KMS-11 (cell line): Measurements from ENCODE around the gene VSTM2B.

Experiments used
- H2AFZ ChIP-seq: fragments of 200-600 bp; sonication (generic); 2 replicates; pipeline ENCODE4 v1.6.1; 2016; ENCODE audit warnings: antibody characterized with exemption, mixed run types, low read depth
- H3K27ac ChIP-seq: fragments of 200-600 bp; sonication (generic); 2 replicates; pipeline ENCODE4 v1.6.1; 2016; ENCODE audit warnings: mild to moderate bottlenecking, mixed run types
- H3K27me3 ChIP-seq: fragments of 200-600 bp; sonication (generic); 2 replicates; pipeline ENCODE4 v1.6.1; 2017; ENCODE audit warnings: mild to moderate bottlenecking, low read depth, mixed run types, moderate library complexity; ENCODE audit not compliant: insufficient read depth
- H3K36me3 ChIP-seq: fragments of 200-600 bp; sonication (generic); 2 replicates; pipeline ENCODE4 v1.6.1; 2017; ENCODE audit warnings: mild to moderate bottlenecking, mixed run types; ENCODE audit not compliant: insufficient read depth
- H3K4me1 ChIP-seq: fragments of 200-600 bp; sonication (generic); 2 replicates; pipeline ENCODE4 v1.6.1; 2016; ENCODE audit warnings: mild to moderate bottlenecking, low read depth, mixed run types; ENCODE audit not compliant: poor library complexity, severe bottlenecking
- H3K4me2 ChIP-seq: fragments of 200-600 bp; sonication (generic); 2 replicates; pipeline ENCODE4 v1.7.0; 2016; ENCODE audit warnings: mild to moderate bottlenecking, mixed run types
- H3K4me3 ChIP-seq: fragments of 200-600 bp; sonication (generic); IDR thresholded peaks from 2 replicates; pipeline ENCODE4 v1.6.1; 2017; ENCODE audit warnings: low read depth, low read length, mixed read lengths; ENCODE audit not compliant: insufficient read depth
- H3K79me2 ChIP-seq: fragments of 200-600 bp; sonication (generic); 2 replicates; pipeline ENCODE4 v1.6.1; 2016; ENCODE audit warnings: low read depth, mixed run types; ENCODE audit not compliant: insufficient read depth
- H3K9ac ChIP-seq: fragments of 200-600 bp; sonication (generic); 2 replicates; pipeline ENCODE4 v1.6.1; 2016; ENCODE audit warnings: mild to moderate bottlenecking, mixed run types
- H4K20me1 ChIP-seq: fragments of 200-600 bp; sonication (generic); 2 replicates; pipeline ENCODE4 v1.6.1; 2016; ENCODE audit warnings: mild to moderate bottlenecking, mixed run types; ENCODE audit not compliant: insufficient read depth
- TF ChIP-seq, protein P1 (sequence below): fragments of 200-600 bp; sonication (generic); conservative IDR thresholded peaks from 2 replicates; pipeline ENCODE4 v1.6.1; 2017; ENCODE audit warnings: low read depth, mild to moderate bottlenecking, antibody characterized with exemption, low read length, moderate library complexity, mixed read lengths

Gene VSTM2B

DNA sequence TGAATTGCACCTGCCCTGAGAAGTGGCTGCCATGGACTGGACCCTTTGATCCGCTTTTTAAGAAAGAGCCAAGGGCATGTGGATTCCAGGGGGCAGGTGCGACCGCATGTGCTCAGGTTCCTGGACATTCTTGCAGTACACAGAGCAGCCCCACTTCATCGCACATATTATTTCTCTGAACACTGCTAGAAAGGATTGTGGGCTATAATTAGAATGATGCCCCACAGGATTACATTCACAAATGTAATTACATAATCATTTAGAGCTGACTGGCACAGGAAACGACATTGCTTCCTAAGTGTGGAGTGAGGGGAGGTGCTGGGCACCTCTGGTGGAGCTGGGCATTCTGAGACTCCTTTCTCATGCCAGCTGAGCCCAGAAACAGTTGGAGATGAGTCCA lies 37.5 kb upstream of the VSTM2B start:
- Histone ChIP-seq H3K79me2 (no peaks in the 10 kb centered on the region), H3K36me3 (no peaks in the 10 kb centered on the region), H2AFZ (no peak overlapping the region), H3K27ac (no peak overlapping the region), H3K4me3 (no peak overlapping the region), H3K4me1 (no peaks in the 10 kb centered on the region), H3K4me2 (no peak overlapping the region), H3K9ac (no peak overlapping the region), H4K20me1 (no peaks in the 10 kb centered on the region), H3K27me3 (no peaks in the 10 kb centered on the region)
- TF ChIP-seq, protein P1, sequence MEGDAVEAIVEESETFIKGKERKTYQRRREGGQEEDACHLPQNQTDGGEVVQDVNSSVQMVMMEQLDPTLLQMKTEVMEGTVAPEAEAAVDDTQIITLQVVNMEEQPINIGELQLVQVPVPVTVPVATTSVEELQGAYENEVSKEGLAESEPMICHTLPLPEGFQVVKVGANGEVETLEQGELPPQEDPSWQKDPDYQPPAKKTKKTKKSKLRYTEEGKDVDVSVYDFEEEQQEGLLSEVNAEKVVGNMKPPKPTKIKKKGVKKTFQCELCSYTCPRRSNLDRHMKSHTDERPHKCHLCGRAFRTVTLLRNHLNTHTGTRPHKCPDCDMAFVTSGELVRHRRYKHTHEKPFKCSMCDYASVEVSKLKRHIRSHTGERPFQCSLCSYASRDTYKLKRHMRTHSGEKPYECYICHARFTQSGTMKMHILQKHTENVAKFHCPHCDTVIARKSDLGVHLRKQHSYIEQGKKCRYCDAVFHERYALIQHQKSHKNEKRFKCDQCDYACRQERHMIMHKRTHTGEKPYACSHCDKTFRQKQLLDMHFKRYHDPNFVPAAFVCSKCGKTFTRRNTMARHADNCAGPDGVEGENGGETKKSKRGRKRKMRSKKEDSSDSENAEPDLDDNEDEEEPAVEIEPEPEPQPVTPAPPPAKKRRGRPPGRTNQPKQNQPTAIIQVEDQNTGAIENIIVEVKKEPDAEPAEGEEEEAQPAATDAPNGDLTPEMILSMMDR = no peak

DNA sequence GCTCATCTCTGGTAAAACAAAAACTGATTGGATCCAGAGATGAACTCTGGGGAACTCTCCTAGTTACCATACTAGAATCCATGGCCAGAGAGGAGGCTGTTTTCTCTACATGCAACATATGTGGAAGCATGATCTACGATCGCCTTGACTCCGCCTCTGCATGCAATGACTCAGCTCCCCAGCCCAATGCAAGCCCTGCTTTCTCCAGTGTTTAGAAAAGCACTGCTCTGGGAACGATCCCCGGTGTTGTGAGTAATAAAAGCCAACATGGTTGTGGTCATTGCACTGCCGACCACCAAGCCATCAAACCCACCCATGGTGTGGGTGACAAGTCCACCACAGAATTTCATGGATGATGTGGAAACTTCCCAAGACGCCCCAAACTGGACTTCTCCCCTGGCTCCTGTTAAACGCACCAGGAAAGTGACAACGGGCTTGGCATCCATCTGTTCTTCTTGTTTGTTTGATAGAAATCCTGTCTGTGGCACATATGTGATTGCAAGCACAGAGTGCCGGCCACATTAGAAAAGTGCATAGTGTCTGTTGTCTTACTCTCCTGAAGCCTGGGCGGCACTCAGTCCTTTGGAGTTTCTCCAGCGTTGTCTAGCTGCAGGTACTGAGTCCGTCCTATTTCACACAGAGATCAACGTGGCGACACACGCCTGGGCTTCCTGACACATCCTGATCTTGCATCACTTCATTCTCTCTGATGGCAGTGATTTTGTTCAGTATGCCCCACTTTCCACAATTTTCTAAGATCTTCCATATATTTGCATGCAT lies 36.4 kb upstream of the VSTM2B start:
- no peaks in the 10 kb centered on the region for H3K4me1 ChIP-seq
- H4K20me1 ChIP-seq = no peaks in the 10 kb centered on the region
- TF ChIP-seq, protein P1 = no peak
- H3K36me3 ChIP-seq = no peaks in the 10 kb centered on the region
- no peak overlapping the region for H3K27ac ChIP-seq
- no peak overlapping the region for H3K9ac ChIP-seq
- H3K79me2 ChIP-seq = no peaks in the 10 kb centered on the region
- H3K4me3 ChIP-seq = no peak overlapping the region
- no peaks in the 10 kb centered on the region for H3K27me3 ChIP-seq
- H2AFZ ChIP-seq = no peak overlapping the region
- no peak overlapping the region for H3K4me2 ChIP-seq

DNA sequence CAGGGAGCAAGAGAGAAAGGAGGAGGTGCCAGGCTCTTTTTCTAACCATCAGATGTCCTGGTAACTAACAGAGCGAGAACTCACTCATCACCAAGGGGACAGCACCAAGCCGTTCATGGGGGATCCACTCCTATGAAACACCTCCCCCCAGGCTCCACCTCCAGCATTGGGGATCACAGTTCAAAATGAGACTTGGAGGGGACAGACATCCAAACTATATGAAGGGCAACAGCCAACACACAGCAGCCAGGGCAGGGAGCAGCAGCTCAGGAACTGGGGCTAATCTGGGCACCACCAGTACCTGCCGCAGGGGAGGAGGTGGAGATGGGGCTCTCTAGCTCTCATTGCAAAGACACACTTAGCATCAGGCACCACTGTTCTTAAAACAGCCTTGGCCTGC lies 34.3 kb upstream of the VSTM2B start:
- Histone ChIP-seq H3K27me3 (no peaks in the 10 kb centered on the region), H3K79me2 (no peaks in the 10 kb centered on the region), H3K4me2 (no peak overlapping the region), H3K9ac (no peak overlapping the region), H2AFZ (no peak overlapping the region), H4K20me1 (no peaks in the 10 kb centered on the region), H3K27ac (no peak overlapping the region), H3K36me3 (no peaks in the 10 kb centered on the region), H3K4me3 (no peak overlapping the region), H3K4me1 (no peaks in the 10 kb centered on the region)
- TF ChIP-seq, protein P1 = no peak

DNA sequence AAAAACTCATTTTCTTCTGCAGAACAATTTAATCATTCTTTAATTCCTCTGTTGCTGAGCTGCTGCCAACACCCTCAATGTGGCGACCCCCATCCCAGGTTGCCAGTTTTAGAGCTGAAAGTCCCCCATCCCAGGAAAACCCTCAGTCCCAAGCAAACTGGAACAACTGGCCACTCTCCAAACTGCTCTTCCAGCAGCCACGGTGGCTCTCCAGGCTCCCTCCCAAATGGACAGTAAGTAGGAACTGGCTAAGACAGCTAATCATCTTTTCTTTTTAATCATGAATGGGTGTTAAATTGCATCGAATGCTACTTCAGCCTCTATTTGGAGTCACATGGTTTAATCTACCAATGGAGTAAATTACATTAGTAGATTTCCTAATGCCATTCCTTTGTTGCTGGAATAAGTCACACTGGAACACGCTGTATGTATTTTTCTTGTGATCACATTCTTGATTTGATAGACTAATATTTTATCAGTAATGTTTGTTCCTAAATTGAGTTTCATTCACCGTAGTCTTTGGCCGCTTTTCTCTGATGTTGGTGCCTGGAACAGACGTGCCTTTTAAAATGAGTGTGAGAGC lies 33.7 kb upstream of the VSTM2B start:
- no peak overlapping the region for H3K4me3 ChIP-seq
- no peaks in the 10 kb centered on the region for H3K27me3 ChIP-seq
- no peak overlapping the region for H3K27ac ChIP-seq
- no peaks in the 10 kb centered on the region for H4K20me1 ChIP-seq
- no peaks in the 10 kb centered on the region for H3K36me3 ChIP-seq
- H3K4me1 ChIP-seq = no peaks in the 10 kb centered on the region
- no peak overlapping the region for H3K9ac ChIP-seq
- TF ChIP-seq, protein P1 = no peak
- H3K4me2 ChIP-seq = no peak overlapping the region
- no peak overlapping the region for H2AFZ ChIP-seq
- no peaks in the 10 kb centered on the region for H3K79me2 ChIP-seq
